Keratinocyte (primary cell): ENCODE measurements around the gene PCDH20. TPM values are rescaled to one million over a fixed set of nuclear protein-coding genes. Genes with fewer than 3 reads are reported as not detected.

Experiments used
- DNase-seq: peaks from one replicate; pipeline ENCODE4 v3.0.0-alpha.2; 2011; ENCODE audit warnings: low read depth, missing footprints, low spot score
- FAIRE-seq: peaks from 2 replicates; lab custom pipeline; 2011; peaks lifted over from hg19 to GRCh38; lab: Jason Lieb, UNC
- H2AFZ ChIP-seq: 2 replicates; pipeline ENCODE4 v1.6.0; 2012; ENCODE audit warnings: low read length, control low read depth, inconsistent platforms; ENCODE audit not compliant: control insufficient read depth
- H3K27ac ChIP-seq: 2 replicates; pipeline ENCODE4 v1.5.1; 2011; ENCODE audit warnings: low read length; ENCODE audit not compliant: control insufficient read depth, insufficient read depth
- H3K27me3 ChIP-seq: 3 replicates; pipeline ENCODE4 v1.6.0; 2011; ENCODE audit warnings: low read length; ENCODE audit not compliant: control insufficient read depth, insufficient read depth; ENCODE audit errors: extremely low read depth
- H3K36me3 ChIP-seq, 2 experiments: 2 replicates in 1 of 2; 3 replicates in 1 of 2; pipeline ENCODE4 v1.5.1; 2011; ENCODE audit warnings: low read length in 2 of 2, mild to moderate bottlenecking in 1 of 2; ENCODE audit not compliant: control insufficient read depth in 2 of 2, insufficient read depth in 2 of 2; ENCODE audit errors: extremely low read depth in 1 of 2
- H3K4me1 ChIP-seq: 3 replicates; pipeline ENCODE4 v1.5.1; 2011; ENCODE audit warnings: low read length; ENCODE audit not compliant: control insufficient read depth, insufficient read depth; ENCODE audit errors: extremely low read depth
- H3K4me2 ChIP-seq: 3 replicates; pipeline ENCODE4 v1.6.0; 2011; ENCODE audit warnings: low read depth, low read length; ENCODE audit not compliant: control insufficient read depth, insufficient read depth; ENCODE audit errors: extremely low read depth
- H3K4me3 ChIP-seq, 3 experiments: fragments of 200-600 bp in 1 of 3; sonication (generic) in 1 of 3; 2 replicates in 2 of 3; 3 replicates in 1 of 3; pipeline ENCODE4 v1.5.1; 2011 to 2016; ENCODE audit warnings: low read length in 3 of 3, mild to moderate bottlenecking in 3 of 3, control low read depth in 2 of 3, inconsistent platforms in 1 of 3, low read depth in 1 of 3, mixed read lengths in 1 of 3, mixed run types in 1 of 3, moderate library complexity in 1 of 3; ENCODE audit not compliant: control insufficient read depth in 2 of 3, insufficient read depth in 2 of 3; ENCODE audit errors: extremely low read depth in 1 of 3
- H3K79me2 ChIP-seq: 2 replicates; pipeline ENCODE4 v1.6.0; 2012; ENCODE audit warnings: low read length; ENCODE audit not compliant: control insufficient read depth, insufficient read depth
- H3K9ac ChIP-seq: 3 replicates; pipeline ENCODE4 v1.6.0; 2011; ENCODE audit warnings: low read length; ENCODE audit not compliant: control insufficient read depth, insufficient read depth; ENCODE audit errors: extremely low read depth
- H3K9me1 ChIP-seq: 3 replicates; pipeline ENCODE4 v1.6.0; 2011; ENCODE audit warnings: low read length; ENCODE audit not compliant: control insufficient read depth, insufficient read depth; ENCODE audit errors: extremely low read depth
- H3K9me3 ChIP-seq: 2 replicates; pipeline ENCODE4 v1.5.1; 2012; ENCODE audit warnings: low read depth, low read length; ENCODE audit not compliant: control insufficient read depth
- H4K20me1 ChIP-seq: 3 replicates; pipeline ENCODE4 v1.6.0; 2011; ENCODE audit warnings: low read length; ENCODE audit not compliant: control insufficient read depth, insufficient read depth; ENCODE audit errors: extremely low read depth
- CTCF ChIP-seq, 3 experiments: IDR thresholded peaks in 1 of 3; conservative IDR thresholded peaks in 1 of 3; optimal IDR thresholded peaks in 1 of 3; 2 replicates in 2 of 3; 3 replicates in 1 of 3; pipeline versions ENCODE3 to v1.5.1; 2011; ENCODE audit warnings: low read length in 3 of 3, mild to moderate bottlenecking in 3 of 3, moderate library complexity in 2 of 3, control low read depth in 1 of 3, inconsistent platforms in 1 of 3; ENCODE audit not compliant: insufficient read depth in 2 of 3; ENCODE audit errors: extremely low read depth in 1 of 3
- EZH2 ChIP-seq: IDR thresholded peaks from one replicate; pipeline ENCODE4 v1.6.1; 2012; ENCODE audit warnings: inconsistent platforms, mild to moderate bottlenecking, low read length, moderate library complexity
- dilution Hi-C: fragments of 300-500 bp; cut with MboI; formaldehyde crosslinking; loops from one replicate; pipeline ENCODE4 v1.7.0; 2020; ENCODE audit warnings: low sequenced_read_pairs; ENCODE audit not compliant: extremely low pct_ligation_motif_present
- polyA plus RNA-seq, 5 experiments: library from polyadenylated mRNA; depleted of rRNA in 3 of 5; stranded (reverse) in 3 of 5; stranded (forward) in 1 of 5; unstranded in 1 of 5; fragments of >200 nt; gene quantifications; 1 replicate in 1 of 5; 2 replicates in 3 of 5; 3 replicates in 1 of 5; pipeline versions ENCODE4 v1.2.1 to v1.2.3, GENCODE V29; 2011 to 2012; ENCODE audit warnings: missing spikeins in 2 of 5, low read depth in 1 of 5, low replicate concordance in 1 of 5

PCDH20 gene
- polyA plus RNA-seq, 1 donor (not counting 4 experiments of a cell fraction or from before 2014, with no cell fraction given), result not detected

GRCh38 chr13:61423915-61424314 is 8.3 kb upstream of the PCDH20 start:
- Histone ChIP-seq H3K9ac (no peak overlapping the region), H3K79me2 (no peaks in the 10 kb centered on the region), H3K27ac (no peak overlapping the region), H3K4me2 (no peak overlapping the region), H3K4me1 (no peaks in the 10 kb centered on the region), H4K20me1 (no peaks in the 10 kb centered on the region), H3K4me3 (no peak overlapping the region), H3K27me3 (no peaks in the 10 kb centered on the region), H3K36me3 (no peaks in the 10 kb centered on the region), H2AFZ (no peak overlapping the region), H3K9me1 (no peaks in the 10 kb centered on the region), H3K9me3 (no peaks in the 10 kb centered on the region)
- dilution Hi-C loops, result no loop called here
- TF ChIP-seq CTCF (optimal IDR thresholded peaks at IDR 0.05 in 1 of 3, IDR thresholded peaks at IDR 0.05 in 1 of 3, conservative IDR thresholded peaks at IDR 0.05 in 1 of 3; ENCODE audit: extremely low read depth in 1 of 3, insufficient read depth in 2 of 3, low read length in 3 of 3) (no peak), EZH2 (no peak)
- no peak for FAIRE-seq
- no peak for DNase-seq

DNA sequence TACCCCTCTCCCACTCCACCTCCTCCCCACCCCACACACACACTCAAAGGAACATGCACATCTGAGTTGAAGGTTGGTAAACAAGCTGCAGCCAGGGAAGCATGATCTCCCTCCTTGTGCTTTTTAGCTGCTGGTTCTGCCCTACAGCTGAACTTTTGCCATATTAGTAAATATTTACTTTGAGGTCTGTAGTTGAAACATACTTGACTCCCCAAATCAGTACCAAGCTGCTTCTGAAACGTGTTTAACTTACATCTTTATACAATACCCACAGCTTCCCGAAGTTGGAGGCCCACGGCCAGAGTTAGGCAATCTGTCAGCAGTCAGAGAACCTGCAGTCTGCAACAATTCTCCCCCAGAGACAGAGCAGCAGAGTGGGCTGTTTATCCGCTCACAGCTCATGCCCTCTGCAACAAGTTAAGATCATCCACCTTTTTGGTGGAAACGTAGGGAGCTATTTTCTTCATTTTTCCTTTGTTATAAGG is 1.5 kb upstream of the PCDH20 start:
- H3K9me1 ChIP-seq, result no peaks in the 10 kb centered on the region
- no peak overlapping the region for H3K4me2 ChIP-seq
- H2AFZ ChIP-seq, result no peak overlapping the region
- peaks cover 2% of the 10 kb centered on the region for H3K4me1 ChIP-seq
- TF ChIP-seq CTCF (optimal IDR thresholded peaks at IDR 0.05 in 1 of 3, IDR thresholded peaks at IDR 0.05 in 1 of 3, conservative IDR thresholded peaks at IDR 0.05 in 1 of 3; ENCODE audit: extremely low read depth in 1 of 3, insufficient read depth in 2 of 3, low read length in 3 of 3) (no peak), EZH2 (no peak)
- peaks cover 31% of the 10 kb centered on the region for H3K27me3 ChIP-seq
- H3K27ac ChIP-seq, result no peak overlapping the region
- no peaks in the 10 kb centered on the region for H3K9me3 ChIP-seq
- no peak overlapping the region for H3K4me3 ChIP-seq
- no peaks in the 10 kb centered on the region for H4K20me1 ChIP-seq
- FAIRE-seq (no peak), DNase-seq (no peak)
- no peak overlapping the region for H3K9ac ChIP-seq
- no peaks in the 10 kb centered on the region for H3K79me2 ChIP-seq
- dilution Hi-C loops, result no loop called here
- no peaks in the 10 kb centered on the region for H3K36me3 ChIP-seq
